Measurements from ENCODE around the gene PCARE.

GRCh38 chr2:29022679-29023078 lies 51.6 kb downstream of the PCARE start:
- TF ChIP-seq POLR2A (IDR thresholded peaks at IDR 0.05) (no peak), CTCF (IDR thresholded peaks at IDR 0.05) (no peak)

Data from right lobe of liver (tissue), 4 donors.